PC-9 (cell line): ENCODE results near the gene VPS13A. TPM values are rescaled to one million over a fixed set of nuclear protein-coding genes. Genes with fewer than 3 reads are reported as not detected.

Experiments
- BruUV-seq: library from RNA; stranded (reverse); fragments of 400-500 nt; replicated peaks from 2 replicates; lab custom pipeline; 2021; lab: Mats Ljungman, UMichigan
- CTCF ChIA-PET: fragments of 300-600 bp; sonication (Branson Sonifier 250); formaldehyde crosslinking; loops from one replicate; lab custom pipeline; 2022; ENCODE audit warnings: antibody characterized with exemption; lab: Charles Lee
- POLR2A ChIA-PET: fragments of 300-600 bp; sonication (Branson Sonifier 250); formaldehyde crosslinking; loops from one replicate; lab custom pipeline; 2022; ENCODE audit warnings: antibody characterized with exemption; ENCODE audit not compliant: unreplicated experiment; lab: Charles Lee
- DNase-seq, 2 experiments: peaks; one replicate each; pipeline versions ENCODE4 v3.0.0 to v3.0.0-alpha.2; 2015 to 2022; ENCODE audit warnings: mixed read lengths in 1 of 2
- H2AFZ ChIP-seq: fragments of 200-600 bp; sonication (generic); 2 replicates; pipeline ENCODE4 v1.8.1; 2017; ENCODE audit warnings: antibody characterized with exemption
- H3F3A ChIP-seq: fragments of 200-600 bp; sonication (generic); 2 replicates; pipeline ENCODE4 v1.8.1; 2017; ENCODE audit warnings: antibody characterized with exemption, mild to moderate bottlenecking, low read depth; ENCODE audit not compliant: insufficient read depth
- H3K27ac ChIP-seq: fragments of 200-600 bp; sonication (generic); 2 replicates; pipeline ENCODE4 v1.6.1; 2016; ENCODE audit warnings: mixed run types
- H3K27me3 ChIP-seq: fragments of 200-600 bp; sonication (generic); 2 replicates; pipeline ENCODE4 v1.6.1; 2016; ENCODE audit warnings: low read depth, mixed run types; ENCODE audit not compliant: insufficient read depth
- H3K36me3 ChIP-seq: fragments of 200-600 bp; sonication (generic); 2 replicates; pipeline ENCODE4 v1.6.1; 2016; ENCODE audit warnings: low read depth, mixed run types
- H3K4me1 ChIP-seq: fragments of 200-600 bp; sonication (generic); replicated peaks from 2 replicates; pipeline ENCODE4 v1.6.1; 2016; ENCODE audit warnings: mixed run types; ENCODE audit not compliant: insufficient read depth
- H3K4me2 ChIP-seq: fragments of 200-600 bp; sonication (generic); 2 replicates; pipeline ENCODE4 v1.6.1; 2017; ENCODE audit warnings: mixed run types
- H3K4me3 ChIP-seq: fragments of 200-600 bp; sonication (generic); 2 replicates; pipeline ENCODE4 v1.6.1; 2016; ENCODE audit warnings: mixed run types
- H3K79me2 ChIP-seq: fragments of 200-600 bp; sonication (generic); 2 replicates; pipeline ENCODE4 v1.6.1; 2017; ENCODE audit warnings: low read depth, mixed run types
- H3K9me2 ChIP-seq: fragments of 200-600 bp; sonication (generic); 2 replicates; pipeline ENCODE4 v1.8.1; 2017; ENCODE audit warnings: mild to moderate bottlenecking; ENCODE audit not compliant: insufficient read depth
- H3K9me3 ChIP-seq: fragments of 200-600 bp; sonication (generic); 2 replicates; pipeline ENCODE4 v1.8.1; 2016; ENCODE audit warnings: low read depth; ENCODE audit not compliant: insufficient read depth
- H4K20me1 ChIP-seq: fragments of 200-600 bp; sonication (generic); 2 replicates; pipeline ENCODE4 v1.8.1; 2017; ENCODE audit not compliant: insufficient read depth
- CTCF ChIP-seq: fragments of 200-600 bp; sonication (generic); conservative IDR thresholded peaks from 2 replicates; pipeline ENCODE4 v1.6.1; 2017; ENCODE audit warnings: mixed run types, antibody characterized with exemption, mild to moderate bottlenecking, moderate library complexity
- EZH2 ChIP-seq: fragments of 200-600 bp; sonication (generic); IDR thresholded peaks from 2 replicates; pipeline ENCODE4 v1.8.0; 2017; ENCODE audit warnings: antibody characterized with exemption, low read depth
- intact Hi-C: fragments of 100-400 bp; cut with micrococcal nuclease; formaldehyde crosslinking; loops from one replicate; pipeline ENCODE4 v1.10.0; 2022; ENCODE audit not compliant: unreplicated experiment
- total RNA-seq: library from RNA; stranded (reverse); gene quantifications from 2 replicates; pipeline ENCODE4 v1.2.3, GENCODE V29; 2021

Gene VPS13A
- total RNA-seq, 1 experiment from 2014 or later = 53.9 TPM

GRCh38 chr9:77418226-77418625 lies 240.9 kb downstream of the VPS13A start:
- BruUV-seq = no TSS peak
- ChIA-PET CTCF (no interaction called here), POLR2A (no interaction called here)
- Histone ChIP-seq H3F3A (no peaks in the 10 kb centered on the region; the same call in 1 of the 2 replicates), H3K79me2 (no peaks in the 10 kb centered on the region), H3K4me1 (peaks cover 15% of the 10 kb centered on the region), H3K27me3 (no peaks in the 10 kb centered on the region), H3K4me3 (no peak overlapping the region), H2AFZ (no peak overlapping the region), H3K9me3 (no peaks in the 10 kb centered on the region), H3K27ac (peak overlapping the region; percentile 62), H3K36me3 (no peaks in the 10 kb centered on the region), H3K4me2 (no peak overlapping the region), H3K9me2 (no peaks in the 10 kb centered on the region), H4K20me1 (no peaks in the 10 kb centered on the region)
- TF ChIP-seq CTCF (no peak), EZH2 (no peak)
- intact Hi-C loops = no loop called here
- DNase-seq = no peak

GRCh38 chr9:77420641-77421040 lies 243.3 kb downstream of the VPS13A start:
- H3K4me1 ChIP-seq = peaks cover 15% of the 10 kb centered on the region
- H3K9me3 ChIP-seq = no peaks in the 10 kb centered on the region
- no peak overlapping the region for H2AFZ ChIP-seq
- POLR2A ChIA-PET = no interaction called here
- no peaks in the 10 kb centered on the region; the same call in 1 of the 2 replicates for H3F3A ChIP-seq
- no peaks in the 10 kb centered on the region for H3K79me2 ChIP-seq
- DNase-seq = no peak
- no peaks in the 10 kb centered on the region for H3K27me3 ChIP-seq
- no peaks in the 10 kb centered on the region for H4K20me1 ChIP-seq
- no peak overlapping the region for H3K27ac ChIP-seq
- CTCF ChIA-PET = no interaction called here
- H3K36me3 ChIP-seq = no peaks in the 10 kb centered on the region
- no peak overlapping the region for H3K4me2 ChIP-seq
- intact Hi-C loops = no loop called here
- H3K4me3 ChIP-seq = no peak overlapping the region
- TF ChIP-seq CTCF (no peak), EZH2 (no peak)
- no TSS peak for BruUV-seq
- no peaks in the 10 kb centered on the region for H3K9me2 ChIP-seq

- H3K36me3 ChIP-seq = no peaks in the 10 kb centered on the region
- ChIA-PET POLR2A (no interaction called here), CTCF (no interaction called here)
- no peak overlapping the region for H3K4me3 ChIP-seq
- H3K4me1 ChIP-seq = peaks cover 15% of the 10 kb centered on the region
- DNase-seq = no peak
- H4K20me1 ChIP-seq = no peaks in the 10 kb centered on the region
- no TSS peak for BruUV-seq
- TF ChIP-seq EZH2 (no peak), CTCF (no peak)
- H3K27ac ChIP-seq = no peak overlapping the region
- no peaks in the 10 kb centered on the region for H3K9me2 ChIP-seq
- no peaks in the 10 kb centered on the region for H3K9me3 ChIP-seq
- no peak overlapping the region for H3K4me2 ChIP-seq
- H3F3A ChIP-seq = no peaks in the 10 kb centered on the region; the same call in 1 of the 2 replicates
- H3K79me2 ChIP-seq = no peaks in the 10 kb centered on the region
- H2AFZ ChIP-seq = no peak overlapping the region
- no peaks in the 10 kb centered on the region for H3K27me3 ChIP-seq
- intact Hi-C loops = no loop called here
Observed at GRCh38 chr9:77421506-77422265, 244.4 kb downstream of the VPS13A start.
